DMS53 treated with DMSO at 0.1 percent for 48 hours (cell line): ENCODE measurements around the gene CARD19.
A peak's percentile ranks its signal among the peaks of the same experiment; 100 is the strongest.

ENCODE experiments used
- DNase-seq: peaks from one replicate; lab custom pipeline; 2025; ENCODE audit not compliant: unreplicated experiment; lab: John Stamatoyannopoulos, UW

CARD19 gene

GRCh38 chr9:93086447-93087224 lies 9.4 kb upstream of the CARD19 start:
- DNase-seq = no peak

- DNase-seq = no peak
Measured at GRCh38 chr9:93087971-93088655, 7.9 kb upstream of the CARD19 start.

GRCh38 chr9:93088656-93089015 lies 7.4 kb upstream of the CARD19 start:
- no peak for DNase-seq

- no peak for DNase-seq
Measured at GRCh38 chr9:93089024-93089423, 7.0 kb upstream of the CARD19 start.

- DNase-seq = no peak
Measured at GRCh38 chr9:93089481-93089991, 6.5 kb upstream of the CARD19 start.

GRCh38 chr9:93090091-93090655 lies 5.8 kb upstream of the CARD19 start:
- DNase-seq = no peak

GRCh38 chr9:93091056-93091452 lies 5.0 kb upstream of the CARD19 start:
- no peak for DNase-seq

- no peak for DNase-seq
Measured at GRCh38 chr9:93091453-93092081, 4.5 kb upstream of the CARD19 start.

GRCh38 chr9:93092251-93092991 lies 3.6 kb upstream of the CARD19 start:
- no peak for DNase-seq

- no peak for DNase-seq
Measured at GRCh38 chr9:93093127-93093876, 2.7 kb upstream of the CARD19 start.

GRCh38 chr9:93093877-93094657 lies 1.9 kb upstream of the CARD19 start:
- DNase-seq = no peak

GRCh38 chr9:93094658-93095204 lies 1.3 kb upstream of the CARD19 start:
- DNase-seq = no peak

- peak; percentile 87 for DNase-seq
Measured at GRCh38 chr9:93095205-93096130, 549 bp upstream of the CARD19 start.

- no peak for DNase-seq
Measured at GRCh38 chr9:93096811-93097382, 880 bp downstream of the CARD19 start.

- no peak for DNase-seq
Measured at GRCh38 chr9:93097511-93098201, 1.6 kb downstream of the CARD19 start.

GRCh38 chr9:93098236-93098946 lies 2.4 kb downstream of the CARD19 start:
- peak; percentile 36 for DNase-seq
